Astrocyte (in vitro differentiated cells and primary cell): Measurements from ENCODE around the gene SNAPC3.

Experiments used
- CTCF ChIP-seq: IDR thresholded peaks from 2 replicates; pipeline ENCODE4 v1.5.1; 2011; ENCODE audit warnings: low read depth, mild to moderate bottlenecking, inconsistent platforms, low read length, moderate library complexity; ENCODE audit not compliant: insufficient read depth
- EZH2 ChIP-seq: IDR thresholded peaks from 2 replicates; pipeline ENCODE4 v1.6.1; 2012; ENCODE audit warnings: mild to moderate bottlenecking, low read length, inconsistent platforms; ENCODE audit not compliant: insufficient read depth

- no peak for TF ChIP-seq CTCF
- TF ChIP-seq EZH2, result no peak
These were observed 48.4 kb upstream of the SNAPC3 start for GRCh38 chr9:15374310-15374709.
